Measurements from ENCODE around the gene DGCR2.
"Not testable (repeated sequence)": the region's sequence is repeated elsewhere in the genome, so short reads cannot be mapped to it uniquely, and the experiment has no call there.

DGCR2 gene

DNA sequence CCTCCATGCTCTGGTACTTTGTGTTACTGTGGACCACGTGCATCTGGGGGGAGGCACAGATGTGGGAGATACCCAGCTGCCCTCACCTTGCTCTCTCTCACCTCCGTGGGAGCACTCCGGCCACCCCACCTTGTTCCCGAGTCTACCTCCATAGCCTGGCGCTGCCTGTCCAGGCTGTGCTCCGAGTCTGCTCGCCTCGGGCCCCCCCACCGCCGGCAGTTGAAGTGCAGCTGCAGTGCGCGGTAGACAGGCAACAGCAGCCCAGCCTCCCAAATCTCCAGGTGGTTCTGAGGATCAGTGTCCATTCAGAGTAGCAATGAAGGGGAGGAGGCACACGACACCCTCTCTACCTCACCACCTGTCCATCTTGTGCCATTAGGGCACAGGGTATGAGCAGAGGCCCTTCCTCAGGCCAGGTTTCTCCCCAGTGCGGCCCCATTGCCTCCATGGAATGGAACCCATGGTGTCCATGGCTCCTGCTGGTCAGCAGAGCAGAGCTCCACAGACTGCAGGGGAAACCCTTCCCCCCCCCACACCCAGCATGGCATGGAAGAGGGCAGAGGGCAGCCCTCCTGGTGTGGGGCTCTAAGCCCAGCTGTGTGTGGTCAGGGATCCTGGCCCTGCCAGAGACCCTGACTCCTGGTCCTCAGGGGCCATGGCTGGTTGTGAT lies 89.2 kb downstream of the DGCR2 start:
- H3K9ac ChIP-seq (ENCODE audit: low read length); H3K36me3 ChIP-seq (replicated peaks; ENCODE audit: insufficient read depth, low read length); H3K9me3 ChIP-seq (replicated peaks; ENCODE audit: insufficient read depth, low read length); H3K4me2 ChIP-seq (ENCODE audit: low read depth, low read length); H3K27me3 ChIP-seq (replicated peaks; ENCODE audit: insufficient read depth, low read length); H3K4me1 ChIP-seq (ENCODE audit: low read length); H3F3A ChIP-seq (ENCODE audit: insufficient read depth, low read length); H2AFZ ChIP-seq (ENCODE audit: low read length); H3K27ac ChIP-seq (ENCODE audit: low read length); DNase-seq; H3K79me2 ChIP-seq (ENCODE audit: low read length); H4K20me1 ChIP-seq (ENCODE audit: insufficient read depth, low read length); H3K9me2 ChIP-seq (replicated peaks; ENCODE audit: insufficient read depth, low read length); H3K4me3 ChIP-seq (ENCODE audit: low read length): not testable (repeated sequence)

DNA sequence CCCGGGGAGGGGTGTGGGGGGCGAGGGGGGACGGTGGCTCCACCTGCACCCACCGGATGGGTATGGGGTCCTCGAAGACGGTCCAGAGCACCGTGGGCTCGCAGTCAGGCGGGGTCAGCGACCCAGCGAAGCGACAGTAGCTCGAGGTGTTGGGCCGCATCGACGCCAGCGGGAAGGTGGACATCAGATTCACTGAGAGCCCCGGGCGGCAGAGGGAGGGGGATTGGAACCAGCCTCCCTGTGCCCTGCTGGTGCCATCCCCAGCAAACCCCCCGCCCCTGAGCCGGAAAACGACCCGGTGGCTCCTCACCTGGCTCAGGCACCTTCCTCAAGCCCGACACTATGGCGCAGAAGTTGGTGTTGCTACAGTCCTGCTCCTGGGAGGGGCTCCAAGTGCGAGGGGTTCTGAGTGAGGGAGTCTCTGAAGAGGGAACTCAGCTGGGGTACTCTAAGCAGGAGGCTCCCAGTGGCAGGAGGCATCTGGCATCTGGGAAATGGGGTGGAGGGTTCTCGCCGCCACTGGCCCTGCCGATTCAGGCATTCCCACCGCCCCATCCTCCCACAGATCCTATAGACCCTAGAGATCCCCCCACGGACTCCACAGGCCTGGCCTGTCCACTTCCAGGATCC lies 89.9 kb downstream of the DGCR2 start:
- not testable (repeated sequence) for H3K36me3 ChIP-seq (replicated peaks; ENCODE audit: insufficient read depth, low read length)

DNA sequence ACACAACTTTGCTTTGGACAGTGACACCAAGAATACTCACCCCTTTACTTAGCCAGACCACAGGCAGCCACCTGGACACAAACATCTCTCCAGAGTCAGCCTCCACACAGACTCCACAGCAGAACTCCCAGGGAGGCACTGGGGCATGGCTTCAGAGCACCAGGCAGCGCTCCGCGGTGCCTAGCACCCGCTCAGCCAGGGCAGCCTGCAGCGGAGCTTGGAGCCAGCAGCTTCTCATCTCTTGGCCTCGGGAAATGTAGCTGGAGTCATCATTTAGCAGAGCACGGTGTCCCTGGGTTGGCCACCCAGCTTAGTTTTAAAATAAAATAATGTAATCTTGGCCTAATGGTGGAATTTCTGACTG lies 91.3 kb downstream of the DGCR2 start:
- H2AFZ ChIP-seq (ENCODE audit: low read length); H3K27ac ChIP-seq (ENCODE audit: low read length); DNase-seq; H3K36me3 ChIP-seq (replicated peaks; ENCODE audit: insufficient read depth, low read length); H4K20me1 ChIP-seq (ENCODE audit: insufficient read depth, low read length); H3K9me3 ChIP-seq (replicated peaks; ENCODE audit: insufficient read depth, low read length); H3K79me2 ChIP-seq (ENCODE audit: low read length); H3K9ac ChIP-seq (ENCODE audit: low read length); H3K4me1 ChIP-seq (ENCODE audit: low read length); H3K4me3 ChIP-seq (ENCODE audit: low read length); H3K9me2 ChIP-seq (replicated peaks; ENCODE audit: insufficient read depth, low read length); H3K4me2 ChIP-seq (ENCODE audit: low read depth, low read length); H3K27me3 ChIP-seq (replicated peaks; ENCODE audit: insufficient read depth, low read length); H3F3A ChIP-seq (ENCODE audit: insufficient read depth, low read length): not testable (repeated sequence)

More for the DNA sequence above, 89.9 kb downstream of the DGCR2 start:
- not testable (repeated sequence) for H3K4me3 ChIP-seq (ENCODE audit: low read length); H3K27ac ChIP-seq (ENCODE audit: low read length); H4K20me1 ChIP-seq (ENCODE audit: insufficient read depth, low read length); H3F3A ChIP-seq (ENCODE audit: insufficient read depth, low read length); H3K9ac ChIP-seq (ENCODE audit: low read length); H3K9me3 ChIP-seq (replicated peaks; ENCODE audit: insufficient read depth, low read length); DNase-seq; H3K4me1 ChIP-seq (ENCODE audit: low read length); H3K9me2 ChIP-seq (replicated peaks; ENCODE audit: insufficient read depth, low read length); H3K27me3 ChIP-seq (replicated peaks; ENCODE audit: insufficient read depth, low read length); H3K79me2 ChIP-seq (ENCODE audit: low read length); H3K4me2 ChIP-seq (ENCODE audit: low read depth, low read length); H2AFZ ChIP-seq (ENCODE audit: low read length)

DNA sequence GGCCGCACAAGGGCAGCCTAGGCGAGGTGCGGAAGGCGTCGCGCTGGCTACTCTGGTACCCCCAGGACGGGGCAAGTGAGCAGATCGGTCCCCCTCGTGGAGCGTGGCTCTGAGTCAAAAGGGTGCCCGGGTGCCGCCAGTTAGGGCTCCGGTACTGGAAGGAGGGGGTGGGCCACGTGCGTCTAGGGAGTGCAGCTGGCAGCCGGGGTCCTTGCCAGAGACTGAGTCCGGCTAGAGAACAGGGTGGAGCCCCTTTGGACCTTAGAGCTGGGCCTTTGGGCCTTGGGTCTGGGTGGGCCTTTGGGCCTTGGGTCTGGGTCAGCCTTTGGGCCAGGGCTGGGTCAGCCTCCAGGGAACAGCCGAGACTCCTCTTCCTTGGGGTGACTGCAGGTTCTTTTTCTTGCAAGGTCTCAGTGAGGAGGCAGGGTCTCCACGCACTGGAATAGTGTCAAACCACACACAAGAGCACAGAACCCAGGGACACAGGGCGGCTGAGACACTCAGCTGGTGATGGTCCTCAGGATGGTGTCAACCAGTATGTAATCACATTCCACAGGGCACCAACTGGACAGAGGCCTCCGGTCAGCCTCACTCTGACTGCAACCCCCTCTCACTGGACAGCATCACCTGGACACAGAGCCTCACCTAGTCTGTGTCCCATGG lies 91.9 kb downstream of the DGCR2 start:
- H3K27me3 ChIP-seq (replicated peaks; ENCODE audit: insufficient read depth, low read length); H4K20me1 ChIP-seq (ENCODE audit: insufficient read depth, low read length); H3K4me3 ChIP-seq (ENCODE audit: low read length); H3K9me2 ChIP-seq (replicated peaks; ENCODE audit: insufficient read depth, low read length); H2AFZ ChIP-seq (ENCODE audit: low read length); H3K4me1 ChIP-seq (ENCODE audit: low read length); H3K4me2 ChIP-seq (ENCODE audit: low read depth, low read length); H3K9ac ChIP-seq (ENCODE audit: low read length); H3K79me2 ChIP-seq (ENCODE audit: low read length); DNase-seq; H3K36me3 ChIP-seq (replicated peaks; ENCODE audit: insufficient read depth, low read length); H3F3A ChIP-seq (ENCODE audit: insufficient read depth, low read length); H3K9me3 ChIP-seq (replicated peaks; ENCODE audit: insufficient read depth, low read length); H3K27ac ChIP-seq (ENCODE audit: low read length): not testable (repeated sequence)

DNA sequence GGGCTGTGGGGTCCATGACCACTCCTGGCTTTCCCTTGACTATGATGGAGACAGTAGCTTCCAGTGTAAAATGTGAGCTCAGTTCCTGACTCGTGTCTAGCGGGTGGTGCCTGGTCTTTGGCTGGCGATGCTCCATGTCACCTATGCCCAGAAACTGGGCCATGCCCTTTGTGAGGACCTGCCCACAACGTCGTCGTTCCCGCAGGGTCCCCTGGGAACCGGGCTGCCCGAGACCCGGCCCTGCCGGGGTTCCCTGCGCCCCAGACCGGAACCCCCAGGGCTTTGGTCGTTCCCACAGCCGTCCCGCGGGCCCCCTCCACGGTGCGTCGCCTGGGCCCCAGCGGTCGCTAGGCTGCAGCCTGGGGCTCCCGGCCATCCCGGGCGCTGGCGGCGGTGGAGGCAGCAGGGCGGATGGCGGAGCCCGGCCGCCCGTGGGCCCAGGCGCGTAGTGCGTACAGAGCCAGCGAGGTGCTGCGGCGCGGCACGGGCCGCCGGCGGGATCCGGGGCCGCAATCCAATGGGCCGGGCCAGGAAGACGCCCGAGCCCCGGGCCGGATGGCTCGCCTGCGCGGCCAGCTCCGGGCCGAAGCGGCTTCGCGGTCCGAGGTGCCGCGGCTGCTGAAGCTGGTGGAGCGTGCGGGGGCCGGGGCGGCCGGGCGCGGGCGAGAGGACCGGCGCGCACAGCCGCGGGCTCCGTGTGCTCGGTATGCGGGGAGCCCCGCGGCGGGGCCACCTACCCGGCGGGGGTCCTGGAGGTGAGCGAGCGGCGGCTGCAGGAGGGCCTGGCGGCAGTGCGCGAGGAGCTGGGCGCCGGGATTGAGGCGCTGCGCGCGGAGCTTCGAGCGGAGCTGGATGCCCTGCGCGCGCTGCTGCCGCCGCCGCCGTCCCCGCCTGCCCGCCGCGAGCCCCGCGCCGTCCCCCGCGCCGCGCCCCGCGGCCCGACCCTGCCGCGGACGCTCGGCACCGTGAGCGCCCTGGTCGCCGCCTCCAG lies 92.8 kb downstream of the DGCR2 start:
- not testable (repeated sequence) for H3K79me2 ChIP-seq (ENCODE audit: low read length); H4K20me1 ChIP-seq (ENCODE audit: insufficient read depth, low read length); H3K36me3 ChIP-seq (replicated peaks; ENCODE audit: insufficient read depth, low read length); H3K27me3 ChIP-seq (replicated peaks; ENCODE audit: insufficient read depth, low read length); DNase-seq; H3K9me3 ChIP-seq (replicated peaks; ENCODE audit: insufficient read depth, low read length); H3F3A ChIP-seq (ENCODE audit: insufficient read depth, low read length); H3K4me2 ChIP-seq (ENCODE audit: low read depth, low read length); H3K9me2 ChIP-seq (replicated peaks; ENCODE audit: insufficient read depth, low read length); H3K9ac ChIP-seq (ENCODE audit: low read length); H3K4me1 ChIP-seq (ENCODE audit: low read length); H3K4me3 ChIP-seq (ENCODE audit: low read length); H2AFZ ChIP-seq (ENCODE audit: low read length); H3K27ac ChIP-seq (ENCODE audit: low read length)

DNA sequence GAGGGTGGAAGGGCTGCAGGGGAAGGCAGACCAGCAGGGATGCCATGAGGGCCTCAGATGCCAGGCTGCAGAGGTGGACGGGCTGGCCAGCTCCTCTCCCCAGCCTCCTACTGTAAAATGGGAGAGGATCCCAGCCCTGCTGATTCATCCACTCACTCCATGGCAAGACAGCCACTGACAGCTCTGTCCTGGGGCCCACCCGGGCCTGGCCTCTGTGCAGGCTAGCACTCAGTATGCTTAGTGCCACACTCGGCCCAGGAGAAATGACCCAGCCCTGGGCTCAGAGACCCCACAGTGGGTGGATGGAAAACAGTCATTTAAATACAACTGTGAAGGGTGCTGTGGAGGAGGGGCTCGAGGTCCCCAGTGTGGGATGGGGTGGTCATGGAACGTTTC lies 94.2 kb downstream of the DGCR2 start:
- H3K36me3 ChIP-seq (replicated peaks; ENCODE audit: insufficient read depth, low read length); H3K4me3 ChIP-seq (ENCODE audit: low read length); H4K20me1 ChIP-seq (ENCODE audit: insufficient read depth, low read length); H3K4me2 ChIP-seq (ENCODE audit: low read depth, low read length); H3K27me3 ChIP-seq (replicated peaks; ENCODE audit: insufficient read depth, low read length); H3K9me3 ChIP-seq (replicated peaks; ENCODE audit: insufficient read depth, low read length); H3K4me1 ChIP-seq (ENCODE audit: low read length); DNase-seq; H3K9me2 ChIP-seq (replicated peaks; ENCODE audit: insufficient read depth, low read length); H3K9ac ChIP-seq (ENCODE audit: low read length); H3K27ac ChIP-seq (ENCODE audit: low read length); H2AFZ ChIP-seq (ENCODE audit: low read length); H3F3A ChIP-seq (ENCODE audit: insufficient read depth, low read length); H3K79me2 ChIP-seq (ENCODE audit: low read length): not testable (repeated sequence)

DNA sequence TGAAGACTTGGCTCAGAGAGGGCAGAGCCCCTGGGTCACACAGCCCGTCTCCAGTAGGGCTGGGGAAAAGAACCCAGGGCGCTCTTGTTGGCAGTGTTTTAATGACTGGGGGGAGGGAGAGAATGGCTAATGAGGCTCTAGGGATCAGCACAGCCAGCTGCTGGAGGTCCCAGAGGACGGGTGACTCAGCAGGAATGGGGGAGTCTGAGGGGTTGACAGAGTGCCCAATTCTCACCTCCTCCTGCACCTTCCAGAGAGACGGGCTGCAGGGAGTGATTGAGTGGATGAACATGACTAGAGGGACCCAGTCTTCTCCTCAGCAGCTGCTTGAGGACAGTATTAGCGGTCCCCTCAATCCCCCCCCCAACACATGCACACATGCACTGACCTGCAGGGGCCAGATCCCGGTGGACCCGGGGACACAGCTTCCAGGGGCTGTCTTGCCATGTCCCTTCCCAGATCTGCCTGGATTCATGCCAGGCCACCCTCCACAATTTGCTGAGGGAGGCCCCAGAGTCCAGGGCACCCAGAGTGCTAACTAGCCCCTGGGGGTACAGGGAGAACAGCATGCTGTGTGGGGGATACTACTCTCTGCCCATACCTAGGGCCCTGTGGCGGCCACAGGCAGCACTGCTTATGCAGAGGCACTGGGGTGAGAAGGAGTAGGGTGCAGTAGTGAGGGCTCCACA lies 94.7 kb downstream of the DGCR2 start:
- H3K4me1 ChIP-seq (ENCODE audit: low read length); H3K9ac ChIP-seq (ENCODE audit: low read length); H3K9me3 ChIP-seq (replicated peaks; ENCODE audit: insufficient read depth, low read length); H3K36me3 ChIP-seq (replicated peaks; ENCODE audit: insufficient read depth, low read length); H2AFZ ChIP-seq (ENCODE audit: low read length); H3K9me2 ChIP-seq (replicated peaks; ENCODE audit: insufficient read depth, low read length); H3K27me3 ChIP-seq (replicated peaks; ENCODE audit: insufficient read depth, low read length); H3K4me2 ChIP-seq (ENCODE audit: low read depth, low read length); H3F3A ChIP-seq (ENCODE audit: insufficient read depth, low read length); H3K27ac ChIP-seq (ENCODE audit: low read length); H3K4me3 ChIP-seq (ENCODE audit: low read length); H4K20me1 ChIP-seq (ENCODE audit: insufficient read depth, low read length); DNase-seq; H3K79me2 ChIP-seq (ENCODE audit: low read length): not testable (repeated sequence)
